HFFc6 (cell line): ENCODE measurements around the gene DUSP6. TPM values are rescaled to one million over a fixed set of nuclear protein-coding genes. Genes with fewer than 3 reads are reported as not detected.
"Not testable (repeated sequence)": the region's sequence is repeated elsewhere in the genome, so short reads cannot be mapped to it uniquely, and the experiment has no call there.

Experiments used
- DNase-seq: peaks from one replicate; pipeline ENCODE4 v3.0.0-alpha.2; 2018
- H3K27ac Mint-ChIP-seq: 2 replicates; pipeline ENCODE4 v1.8.0; 2020; ENCODE audit warnings: mild to moderate bottlenecking, mixed read lengths
- H3K27me3 Mint-ChIP-seq: 2 replicates; pipeline ENCODE4 v1.8.0; 2021; ENCODE audit warnings: mild to moderate bottlenecking, moderate library complexity, mixed read lengths; ENCODE audit not compliant: insufficient read depth
- H3K36me3 Mint-ChIP-seq: 2 replicates; pipeline ENCODE4 v1.8.0; 2021; ENCODE audit warnings: low read depth, mixed read lengths
- H3K4me1 Mint-ChIP-seq: 2 replicates; pipeline ENCODE4 v1.8.0; 2020; ENCODE audit warnings: low read depth, mixed read lengths
- H3K4me3 Mint-ChIP-seq: 2 replicates; pipeline ENCODE4 v1.8.0; 2020; ENCODE audit warnings: mild to moderate bottlenecking, moderate library complexity, mixed read lengths
- H3K9me3 Mint-ChIP-seq: 2 replicates; pipeline ENCODE4 v1.8.0; 2020; ENCODE audit warnings: mild to moderate bottlenecking, mixed read lengths
- CTCF ChIP-seq: fragments of 200-600 bp; sonication (generic); IDR thresholded peaks from 2 replicates; pipeline ENCODE4 v1.5.0; 2021; ENCODE audit warnings: antibody characterized with exemption, mild to moderate bottlenecking
- total RNA-seq, 6 experiments: library from RNA; stranded (reverse); fragmentation: NEBNext Ultra II Directional; extraction: Animal tissue kit (Norgen Biotek cat#: 25700); gene quantifications; 2 replicates in 1 of 6; 3 replicates in 5 of 6; pipeline ENCODE4 v1.2.3, GENCODE V29; 2021

DUSP6 gene
- total RNA-seq, 6 experiments from 2014 or later, result 42.2 to 77.8 (median 46.2) TPM

- DNase-seq, result no peak
- H3K27ac Mint-ChIP-seq, result no peak overlapping the region
- H3K36me3 Mint-ChIP-seq, result no peaks in the 10 kb centered on the region
- H3K4me3 Mint-ChIP-seq, result no peak overlapping the region
- TF ChIP-seq CTCF, result no peak
- H3K27me3 Mint-ChIP-seq, result peaks cover 1% of the 10 kb centered on the region; the same call in 1 of the 2 replicates
- peaks cover 22% of the 10 kb centered on the region for H3K4me1 Mint-ChIP-seq
- no peaks in the 10 kb centered on the region for H3K9me3 Mint-ChIP-seq
Observed at GRCh38 chr12:89339526-89339925, 12.8 kb downstream of the DUSP6 start.

DNA sequence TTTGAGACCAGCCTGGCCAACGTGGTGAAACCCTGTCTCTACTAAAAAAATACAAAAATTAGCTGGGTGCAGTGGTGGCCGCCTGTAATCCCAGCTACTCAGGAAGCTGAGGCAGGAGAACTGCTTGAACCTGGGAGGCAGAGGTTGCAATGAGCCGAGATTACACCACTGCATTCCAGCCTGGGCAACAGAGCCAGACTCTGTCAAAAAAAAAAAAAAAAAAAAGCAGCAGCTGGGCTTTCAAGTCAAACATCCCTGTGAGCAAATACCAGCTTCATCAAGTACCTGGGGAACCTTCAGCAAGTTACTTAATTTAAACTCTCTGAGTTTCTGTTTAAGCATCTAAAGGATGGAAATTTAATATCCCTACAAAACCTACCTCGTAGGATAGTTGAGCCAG, 15.2 kb downstream of the DUSP6 start:
- not testable (repeated sequence) for H3K9me3 Mint-ChIP-seq, DNase-seq, H3K27me3 Mint-ChIP-seq, H3K36me3 Mint-ChIP-seq, H3K4me3 Mint-ChIP-seq, H3K27ac Mint-ChIP-seq
- H3K4me1 Mint-ChIP-seq, result peaks cover 22% of the 10 kb centered on the region

GRCh38 chr12:89335452-89336244, 16.7 kb downstream of the DUSP6 start:
- Mint-ChIP-seq H3K4me3 (no peak overlapping the region), H3K36me3 (peaks cover 5% of the 10 kb centered on the region), H3K9me3 (peaks cover 8% of the 10 kb centered on the region), H3K27ac (no peak overlapping the region), H3K4me1 (peaks cover 17% of the 10 kb centered on the region; the same call in 1 of the 2 replicates), H3K27me3 (no peaks in the 10 kb centered on the region; the same call in none of the 2 replicates)
- no peak for TF ChIP-seq CTCF
- no peak for DNase-seq

- no peak for TF ChIP-seq CTCF
- peaks cover 8% of the 10 kb centered on the region for H3K36me3 Mint-ChIP-seq
- DNase-seq, result no peak
- no peak overlapping the region for H3K4me3 Mint-ChIP-seq
- peaks cover 13% of the 10 kb centered on the region for H3K9me3 Mint-ChIP-seq
- no peak overlapping the region for H3K27ac Mint-ChIP-seq
- H3K27me3 Mint-ChIP-seq, result no peaks in the 10 kb centered on the region; the same call in none of the 2 replicates
- H3K4me1 Mint-ChIP-seq, result peaks cover 17% of the 10 kb centered on the region; the same call in 1 of the 2 replicates
Observed at GRCh38 chr12:89334548-89335169, 17.6 kb downstream of the DUSP6 start.

- peaks cover 17% of the 10 kb centered on the region; the same call in 1 of the 2 replicates for H3K4me1 Mint-ChIP-seq
- TF ChIP-seq CTCF, result no peak
- no peaks in the 10 kb centered on the region; the same call in 1 of the 2 replicates for H3K27me3 Mint-ChIP-seq
- DNase-seq, result no peak
- peaks cover 13% of the 10 kb centered on the region for H3K9me3 Mint-ChIP-seq
- H3K36me3 Mint-ChIP-seq, result peaks cover 8% of the 10 kb centered on the region
- 0 out of 2 replicates have a peak overlapping the region, but pooled peaks have one; percentile 8 for H3K4me3 Mint-ChIP-seq
- no peak overlapping the region for H3K27ac Mint-ChIP-seq
Observed at GRCh38 chr12:89333564-89334252, 18.6 kb downstream of the DUSP6 start.
